Transverse colon (tissue), 4 donors: Measurements from ENCODE around the gene CNTN1.

Experiments used
- CTCF ChIP-seq, 5 experiments: fragments of 200-600 bp in 3 of 5; fragments of 450-650 bp in 2 of 5; sonication (generic) in 3 of 5; IDR thresholded peaks; 1 replicate in 2 of 5; 2 replicates in 3 of 5; pipeline ENCODE4 v1.5.1; 2016 to 2017; ENCODE audit warnings: antibody characterized with exemption in 5 of 5, inconsistent platforms in 3 of 5, mild to moderate bottlenecking in 2 of 5, moderate library complexity in 1 of 5
- POLR2A ChIP-seq: fragments of 450-650 bp; IDR thresholded peaks from one replicate; pipeline ENCODE4 v1.6.1; 2016; ENCODE audit warnings: antibody characterized with exemption, mild to moderate bottlenecking, moderate library complexity
- POLR2AphosphoS5 ChIP-seq, 3 donors: sonication (generic); formaldehyde crosslinking; IDR thresholded peaks; one replicate each; pipeline ENCODE4 v1.6.1; 2016; ENCODE audit warnings: antibody characterized with exemption in 3 of 3

GRCh38 chr12:41089438-41089837 is 397.2 kb downstream of the CNTN1 start:
- TF ChIP-seq POLR2AphosphoS5 (IDR thresholded peaks at IDR 0.05) (no peak), CTCF (IDR thresholded peaks at IDR 0.05) (no peak), POLR2A (no peak)
